ENCODE results near the gene RSPH9. TPM values are rescaled to one million over a fixed set of nuclear protein-coding genes. Genes with fewer than 3 reads are reported as not detected.

The RSPH9 gene
- total and polyA plus RNA-seq, 8 donors, result 0.32 to 5.6 (median 3.3) TPM

- no peak overlapping the region for H3K4me3 ChIP-seq
- H3K27ac ChIP-seq, result no peak overlapping the region
- intact Hi-C loops (cut with DNase I), result no loop called here
- H3K27me3 ChIP-seq, result peaks cover 0 to 29% of the 10 kb centered on the region in 2 donors
- peaks cover 0 to 15% of the 10 kb centered on the region in 2 donors for H3K4me1 ChIP-seq
- H3K9me3 ChIP-seq, result no peaks in the 10 kb centered on the region
- ATAC-seq (no peak), DNase-seq (no peak)
- TF ChIP-seq CTCF (IDR thresholded peaks at IDR 0.05), result no peak
- no peaks in the 10 kb centered on the region for H3K36me3 ChIP-seq
Observed at GRCh38 chr6:43718387-43719105, 73.7 kb downstream of the RSPH9 start.

- Histone ChIP-seq H3K36me3 (no peaks in the 10 kb centered on the region), H3K4me1 (peaks cover 4 to 25% of the 10 kb centered on the region in 2 donors), H3K27me3 (peaks cover 0 to 29% of the 10 kb centered on the region in 2 donors), H3K4me3 (no peak overlapping the region), H3K27ac (no peak overlapping the region), H3K9me3 (no peaks in the 10 kb centered on the region)
- no peak for TF ChIP-seq CTCF (IDR thresholded peaks at IDR 0.05)
- ATAC-seq, result no peak
- DNase-seq, result no peak
- intact Hi-C loops (cut with DNase I), result no loop called here
Observed at GRCh38 chr6:43719511-43719910, 74.7 kb downstream of the RSPH9 start.

GRCh38 chr6:43720999-43721398, 76.2 kb downstream of the RSPH9 start:
- intact Hi-C loops (cut with DNase I), result loop anchor here in 1 of 2 donors (5.0 kb wide), 1 partner anchor 356 kb away; no protein-coding TSS in a partner anchor
- ATAC-seq, result no peak

More at GRCh38 chr6:43720999-43721398, 76.2 kb downstream of the RSPH9 start:
- no peaks in the 10 kb centered on the region for H3K9me3 ChIP-seq
- H3K4me1 ChIP-seq, result peaks cover 16 to 35% of the 10 kb centered on the region in 2 donors
- H3K27ac ChIP-seq, result no peak overlapping the region
- peaks cover 0 to 30% of the 10 kb centered on the region in 2 donors for H3K27me3 ChIP-seq
- no peak for DNase-seq
- no peak overlapping the region for H3K4me3 ChIP-seq
- no peak for TF ChIP-seq CTCF (IDR thresholded peaks at IDR 0.05)
- H3K36me3 ChIP-seq, result no peaks in the 10 kb centered on the region

Other genes with a start within 250 kb of the RSPH9 start
- 10 to 100 TPM; 38.5 to 43.8 TPM for gene ABCC10, start 217.5 kb upstream of the RSPH9 start, total RNA-seq
- gene ABCC10, start 217.5 kb upstream of the RSPH9 start, polyA plus RNA-seq (ENCODE audit: insufficient read length in 6 of 6), result 10 to 100 TPM; 19.7 to 33.4 (median 28.8) TPM
- gene DLK2, start 189.5 kb upstream of the RSPH9 start, total RNA-seq, result 1 to 10 TPM in 1 of 2 donors, under 1 TPM in 1; 0.93 to 1.0 TPM
- gene DLK2, start 189.5 kb upstream of the RSPH9 start, polyA plus RNA-seq (ENCODE audit: insufficient read length in 6 of 6), result 1 to 10 TPM; 1.3 to 2.6 (median 2.0) TPM
- 10 to 100 TPM; 24.5 to 27.9 TPM for gene TJAP1, start 167.5 kb upstream of the RSPH9 start, total RNA-seq
- gene TJAP1, start 167.5 kb upstream of the RSPH9 start, polyA plus RNA-seq (ENCODE audit: insufficient read length in 6 of 6), result 10 to 100 TPM; 35.6 to 46.9 (median 39.7) TPM
- 1 to 10 TPM in 1 of 2 donors, under 1 TPM in 1; 0.52 to 1.5 TPM for gene LRRC73, start 134.7 kb upstream of the RSPH9 start, total RNA-seq
- under 1 TPM; 0.30 to 0.99 (median 0.60) TPM for gene LRRC73, start 134.7 kb upstream of the RSPH9 start, polyA plus RNA-seq (ENCODE audit: insufficient read length in 6 of 6)
- gene YIPF3, start 128.1 kb upstream of the RSPH9 start, total RNA-seq, result 100 to 1,000 TPM; 101 to 128 TPM
- 100 to 1,000 TPM; 123 to 137 (median 132) TPM for gene YIPF3, start 128.1 kb upstream of the RSPH9 start, polyA plus RNA-seq (ENCODE audit: insufficient read length in 6 of 6)
- gene POLR1C, start 127.9 kb upstream of the RSPH9 start, total RNA-seq, result 10 to 100 TPM; 31.9 to 46.3 TPM
- 10 to 100 TPM; 32.1 to 40.7 (median 35.5) TPM for gene POLR1C, start 127.9 kb upstream of the RSPH9 start, polyA plus RNA-seq (ENCODE audit: insufficient read length in 6 of 6)
- gene XPO5, start 69.0 kb upstream of the RSPH9 start, total RNA-seq, result 10 to 100 TPM; 24.0 to 36.8 TPM
- gene XPO5, start 69.0 kb upstream of the RSPH9 start, polyA plus RNA-seq (ENCODE audit: insufficient read length in 6 of 6), result 10 to 100 TPM; 37.6 to 52.9 (median 46.3) TPM
- 10 to 100 TPM; 17.8 to 29.0 TPM for gene POLH, start 68.9 kb upstream of the RSPH9 start, total RNA-seq
- gene POLH, start 68.9 kb upstream of the RSPH9 start, polyA plus RNA-seq (ENCODE audit: insufficient read length in 6 of 6), result 10 to 100 TPM; 19.3 to 29.8 (median 24.3) TPM
- gene GTPBP2, start 15.8 kb upstream of the RSPH9 start, total RNA-seq, result 10 to 100 TPM; 58.6 to 73.0 TPM
- 10 to 100 TPM; 66.5 to 74.8 (median 70.7) TPM for gene GTPBP2, start 15.8 kb upstream of the RSPH9 start, polyA plus RNA-seq (ENCODE audit: insufficient read length in 6 of 6)
- 10 to 100 TPM; 19.3 to 24.6 TPM for gene MAD2L1BP, start 9.2 kb upstream of the RSPH9 start, total RNA-seq
- gene MAD2L1BP, start 9.2 kb upstream of the RSPH9 start, polyA plus RNA-seq (ENCODE audit: insufficient read length in 6 of 6), result 10 to 100 TPM; 23.2 to 26.1 (median 25.4) TPM
- gene MRPS18A, start 42.8 kb downstream of the RSPH9 start, total RNA-seq, result 10 to 100 TPM; 27.0 to 32.5 TPM
- 10 to 100 TPM; 34.8 to 45.0 (median 39.6) TPM for gene MRPS18A, start 42.8 kb downstream of the RSPH9 start, polyA plus RNA-seq (ENCODE audit: insufficient read length in 6 of 6)
- gene VEGFA, start 125.2 kb downstream of the RSPH9 start, total RNA-seq, result 100 to 1,000 TPM; 147 to 154 TPM
- 100 to 1,000 TPM; 195 to 349 (median 326) TPM for gene VEGFA, start 125.2 kb downstream of the RSPH9 start, polyA plus RNA-seq (ENCODE audit: insufficient read length in 6 of 6)